Measurements from ENCODE around the gene RPTOR.
"Not testable (repeated sequence)": the region's sequence is repeated elsewhere in the genome, so short reads cannot be mapped to it uniquely, and the experiment has no call there.

Gene RPTOR

DNA sequence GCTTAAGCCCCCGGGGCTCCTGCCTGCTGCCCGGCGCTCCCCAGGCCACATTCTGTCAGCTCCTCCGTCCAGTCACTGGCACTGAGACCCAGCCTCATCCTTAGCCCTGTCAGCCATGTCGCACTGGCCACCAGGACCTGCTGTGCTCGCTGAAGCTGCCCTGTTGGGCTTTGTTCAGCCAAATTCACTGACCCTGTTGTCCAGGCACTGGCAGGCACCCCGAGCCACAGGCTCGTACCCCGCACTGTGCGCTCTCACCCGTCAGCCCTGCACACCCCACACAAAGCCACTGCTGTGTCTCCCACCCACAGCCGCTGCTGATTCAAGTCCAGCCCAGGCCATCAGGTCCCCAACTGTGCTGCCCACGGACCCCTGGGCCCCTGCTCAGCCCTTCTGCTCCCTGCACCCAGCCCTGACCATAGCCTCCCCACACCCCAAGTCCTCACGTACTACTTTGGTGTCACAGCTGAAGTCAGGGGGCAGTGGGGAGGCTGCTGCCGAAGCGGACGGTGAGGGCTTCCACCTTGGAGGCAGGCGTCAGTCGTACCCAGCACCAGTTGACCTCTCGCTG is 315.5 kb downstream of the RPTOR start:
- DNase-seq (ENCODE audit: low read depth, low spot score) = no peak

DNA sequence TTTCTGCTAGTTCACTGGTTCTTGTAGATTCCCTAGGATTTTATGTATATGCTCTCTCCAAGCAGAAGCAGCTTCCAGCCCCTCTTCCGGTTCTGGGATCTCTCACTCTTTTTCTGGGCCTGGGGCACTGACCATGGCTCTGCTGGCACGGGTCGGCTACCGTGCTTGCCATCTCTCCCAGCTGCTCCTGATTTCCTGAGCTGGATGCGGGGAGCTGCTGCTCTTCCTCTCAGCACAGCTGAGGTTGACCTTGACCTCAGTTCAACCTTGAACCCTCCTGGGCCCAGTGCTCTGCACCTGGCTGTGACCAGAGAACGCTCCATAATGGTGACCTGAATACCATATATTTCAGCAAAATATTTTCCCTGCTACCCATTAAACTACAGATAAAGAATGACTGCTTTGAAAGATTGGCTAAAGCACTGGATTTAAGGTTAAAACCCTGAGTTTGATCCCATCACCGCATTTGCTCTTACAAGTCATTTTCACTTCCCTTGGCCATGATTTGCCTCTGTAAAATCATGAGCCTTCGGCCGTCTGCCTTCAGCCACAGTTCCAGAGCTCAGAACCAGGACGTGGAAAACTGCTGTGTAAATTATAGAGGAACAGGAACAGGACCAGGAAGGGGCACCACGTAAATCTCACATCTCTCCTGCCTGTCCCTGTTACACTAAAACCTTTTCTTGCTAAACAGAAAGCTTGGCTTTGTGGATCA is 316.2 kb downstream of the RPTOR start:
- DNase-seq (ENCODE audit: low read depth, low spot score) = no peak

DNA sequence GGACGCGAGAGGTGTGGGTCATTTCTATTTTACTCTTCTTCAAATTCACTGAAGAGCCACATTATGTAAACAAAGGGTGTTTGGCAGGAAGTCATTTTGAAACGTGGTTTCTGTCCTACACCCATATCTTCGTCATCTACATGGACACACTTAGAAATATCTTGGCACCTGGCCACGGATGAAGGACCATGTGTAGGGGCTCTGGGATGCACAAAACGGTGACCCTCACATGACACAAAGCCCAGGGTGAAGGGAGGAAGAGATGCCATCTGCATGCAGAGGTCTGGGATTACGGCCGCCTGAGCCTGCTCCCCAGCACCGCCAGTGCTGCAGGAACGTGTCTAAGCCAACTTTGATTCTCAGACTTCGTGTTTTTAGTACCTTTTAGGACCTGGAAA is 316.8 kb downstream of the RPTOR start:
- DNase-seq (ENCODE audit: low read depth, low spot score) = no peak

DNA sequence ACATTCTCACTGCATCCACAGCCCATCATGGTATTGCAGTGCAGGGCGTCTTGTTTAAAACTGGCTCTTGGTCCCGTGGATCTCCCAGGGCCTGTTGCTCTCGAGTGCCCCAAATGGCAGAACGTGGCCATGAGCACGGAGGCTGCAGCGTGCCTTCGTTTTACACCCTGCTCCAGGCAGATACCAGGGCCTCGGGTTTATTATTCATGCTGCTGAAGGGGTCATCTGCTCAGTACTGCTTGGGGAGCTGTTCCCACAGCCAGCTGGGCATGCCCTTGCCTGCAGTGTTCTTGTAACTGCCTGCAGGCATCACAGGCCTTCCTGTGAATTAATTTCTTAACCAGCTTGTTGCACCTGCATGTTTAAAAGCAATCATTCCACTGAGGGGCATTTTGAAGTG is 317.3 kb downstream of the RPTOR start:
- DNase-seq (ENCODE audit: low read depth, low spot score) = no peak

DNA sequence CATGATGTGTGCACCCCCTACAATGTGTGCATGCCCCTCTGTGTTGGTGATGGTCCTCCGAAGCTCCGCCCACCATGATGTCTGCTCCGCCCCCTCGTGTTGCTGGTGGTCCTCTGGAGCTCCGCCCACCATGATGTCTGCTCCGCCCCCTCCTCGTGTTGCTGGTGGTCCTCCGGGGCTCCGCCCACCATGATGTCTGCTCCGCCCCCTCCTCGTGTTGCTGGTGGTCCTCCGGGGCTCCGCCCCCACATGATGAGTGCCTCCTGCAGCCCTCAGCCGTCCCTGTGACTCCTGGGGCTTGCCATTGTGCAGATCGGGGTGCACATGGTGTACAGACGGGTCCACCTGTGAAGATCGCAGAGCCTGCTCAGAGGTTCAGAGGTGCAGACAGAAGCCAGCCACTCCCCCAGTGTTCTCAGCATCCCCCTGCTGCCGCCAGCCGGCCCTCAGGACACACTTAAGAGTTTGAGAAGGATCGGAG is 317.9 kb downstream of the RPTOR start:
- no peak for DNase-seq (ENCODE audit: low read depth, low spot score)

DNA sequence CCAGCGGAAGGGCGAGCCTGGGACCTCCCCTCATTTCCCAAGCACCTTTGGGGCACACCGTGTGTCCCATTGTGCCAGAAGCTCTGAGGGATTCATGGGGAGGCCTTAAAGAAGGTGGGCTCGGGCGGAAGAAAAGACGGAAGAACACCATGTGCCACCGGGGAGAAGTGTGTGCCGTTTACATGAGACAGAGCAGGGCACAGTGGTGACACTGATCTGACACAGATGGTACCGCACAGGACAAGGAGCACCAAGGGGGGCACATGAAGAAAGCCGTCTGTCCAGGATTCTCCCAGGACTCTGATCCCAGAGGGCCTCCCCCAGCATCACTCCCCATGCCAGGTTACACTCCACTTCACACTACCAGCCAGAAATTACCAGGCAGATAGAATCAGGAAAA is 318.3 kb downstream of the RPTOR start:
- DNase-seq (ENCODE audit: low read depth, low spot score) = no peak

DNA sequence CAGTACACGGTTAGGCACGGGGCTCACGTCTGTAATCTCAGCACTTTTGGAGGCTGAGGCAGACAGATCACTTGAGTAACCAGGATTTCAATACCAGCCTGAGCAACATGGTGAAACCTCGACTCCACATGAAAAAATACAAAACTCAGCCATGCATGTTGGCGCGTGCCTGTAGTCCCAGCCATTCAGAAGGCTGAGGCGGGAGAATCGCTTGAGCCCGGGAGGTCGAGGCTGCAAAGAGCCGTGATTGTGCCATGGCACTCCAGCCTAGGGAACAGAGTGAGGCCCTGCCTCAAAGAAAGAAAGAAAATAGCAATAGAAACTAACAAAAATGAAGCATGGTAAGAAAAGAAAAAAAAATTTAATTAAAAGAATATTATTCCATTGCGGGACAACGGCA is 319.0 kb downstream of the RPTOR start:
- DNase-seq (ENCODE audit: low read depth, low spot score) = no peak

DNA sequence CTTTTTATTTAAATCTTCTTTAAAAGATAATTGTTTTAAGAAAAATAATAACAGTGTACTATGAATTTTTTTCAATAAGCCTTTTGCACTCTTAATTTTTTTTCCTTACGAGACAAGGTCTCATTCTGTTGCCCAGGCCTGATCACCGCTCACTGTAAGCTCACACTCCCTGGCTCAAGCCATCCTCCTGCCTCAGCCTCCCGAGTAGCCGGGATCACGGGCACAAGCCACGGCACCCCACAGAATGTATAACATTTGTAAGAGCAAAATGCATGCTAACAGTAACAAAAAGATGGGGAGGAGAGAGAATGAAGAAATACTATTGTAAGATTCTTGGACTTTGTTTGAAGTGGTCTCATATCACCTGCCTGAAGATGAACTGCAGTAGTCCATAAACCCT is 320.1 kb downstream of the RPTOR start:
- DNase-seq (ENCODE audit: low read depth, low spot score) = no peak

DNA sequence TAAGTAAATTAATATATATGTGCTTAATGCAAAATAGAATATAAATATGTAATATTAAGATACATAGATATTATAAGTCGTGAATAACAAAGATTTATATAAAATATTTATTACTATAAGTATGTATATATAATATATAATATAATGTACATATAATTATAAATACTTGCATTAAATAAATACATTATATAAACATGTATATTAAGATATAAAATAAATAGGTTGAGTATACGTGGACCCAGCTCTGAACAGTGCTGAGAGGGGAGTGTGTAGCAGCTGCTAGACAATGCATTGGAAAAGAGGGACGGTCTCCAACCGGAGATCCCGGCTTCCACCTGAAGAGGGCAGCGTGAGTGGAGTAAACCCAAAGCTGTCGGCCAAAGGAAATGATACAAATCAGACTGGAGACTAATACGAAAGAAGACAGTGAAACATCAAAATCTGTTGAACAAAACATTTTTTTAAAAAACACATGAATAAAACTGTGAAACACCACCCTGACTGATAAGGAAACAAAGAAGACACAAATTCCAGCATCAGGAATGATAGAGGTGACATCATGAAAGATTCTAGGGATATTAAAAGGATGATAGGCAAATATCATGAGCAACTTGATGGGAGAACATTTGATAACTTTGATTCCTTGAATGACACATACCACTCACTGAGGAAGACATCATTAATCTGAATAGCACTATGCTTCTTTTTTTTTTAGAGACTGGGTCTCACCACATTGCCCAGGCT is 321.6 kb downstream of the RPTOR start:
- DNase-seq (ENCODE audit: low read depth, low spot score) = no peak

DNA sequence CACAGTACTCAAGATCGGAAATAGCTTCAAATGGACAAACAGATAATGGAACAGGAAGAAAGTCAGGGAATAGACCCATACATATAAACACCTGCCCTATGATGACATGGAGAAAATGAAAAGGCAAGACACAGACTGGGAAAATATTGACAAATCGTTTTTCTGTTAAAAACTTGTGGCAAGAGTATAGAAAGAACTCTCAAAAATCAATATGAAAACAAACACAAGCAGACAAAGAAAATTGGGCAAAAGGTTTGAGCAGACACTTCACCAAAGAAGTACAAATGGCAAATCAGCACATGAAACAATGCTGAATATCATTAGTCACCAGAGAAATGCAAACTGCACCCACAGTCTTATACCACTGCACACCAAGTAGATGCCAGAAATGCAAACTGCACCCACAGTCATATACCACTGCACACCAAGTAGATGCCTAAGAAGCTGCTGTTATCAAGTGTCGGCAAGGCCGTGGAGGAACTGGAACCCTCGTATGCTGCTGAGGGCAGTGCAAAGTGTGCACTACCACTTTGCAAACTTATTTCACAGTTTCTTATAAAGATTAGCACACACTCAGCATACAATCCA is 323.5 kb downstream of the RPTOR start:
- DNase-seq (ENCODE audit: low read depth, low spot score) = no peak

DNA sequence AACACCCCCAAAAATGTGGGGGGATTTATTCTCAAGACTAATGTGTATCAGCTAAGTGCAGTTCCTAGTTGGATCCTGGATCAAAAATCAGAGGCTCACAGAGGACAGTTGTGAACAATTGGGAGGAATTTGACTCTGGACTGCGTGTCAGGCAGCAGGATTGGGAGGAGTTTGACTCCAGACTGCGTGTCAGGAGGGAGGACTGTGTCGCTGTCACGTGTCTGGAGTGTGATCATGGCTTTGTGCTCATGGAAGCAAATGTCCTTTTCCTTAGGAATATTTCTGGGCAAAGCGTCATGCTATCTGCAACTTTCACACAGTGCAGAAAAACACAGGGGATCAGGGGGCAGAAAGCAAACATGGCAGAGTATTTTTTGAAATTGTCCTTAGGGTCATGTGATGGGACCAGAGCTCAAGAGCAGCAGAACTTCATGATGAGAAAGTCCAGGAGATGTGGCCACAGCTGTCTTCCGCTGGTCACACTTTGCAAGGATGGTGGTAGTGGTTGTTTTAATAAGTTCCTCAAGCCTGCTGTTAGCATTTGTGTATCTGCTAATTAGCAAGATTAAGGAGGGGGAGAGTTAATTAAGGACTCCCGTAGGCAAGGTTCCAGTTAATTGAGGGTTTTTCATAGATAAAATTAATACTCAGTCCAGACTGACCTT is 325.0 kb downstream of the RPTOR start:
- no peak for DNase-seq (ENCODE audit: low read depth, low spot score)

DNA sequence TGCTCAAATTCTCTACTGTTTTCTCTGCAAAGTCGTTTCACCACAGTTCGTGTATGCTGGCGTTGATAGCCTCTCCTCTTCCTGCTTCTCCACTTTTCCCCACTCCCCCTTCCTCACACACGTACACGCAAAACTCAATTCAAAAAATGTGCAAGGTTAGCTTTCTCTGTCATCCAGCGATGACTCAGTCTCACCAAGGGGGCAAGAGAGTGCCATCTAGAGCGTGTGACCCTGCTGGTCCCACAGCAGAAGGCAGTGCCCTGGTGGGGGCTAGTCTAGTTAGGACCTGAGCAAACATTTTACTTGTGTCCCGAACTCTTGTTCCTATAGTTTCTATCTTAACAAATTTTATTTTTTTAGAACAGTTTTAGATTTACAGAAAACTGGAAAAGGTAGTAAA is 325.8 kb downstream of the RPTOR start:
- no peak for DNase-seq (ENCODE audit: low read depth, low spot score)

DNA sequence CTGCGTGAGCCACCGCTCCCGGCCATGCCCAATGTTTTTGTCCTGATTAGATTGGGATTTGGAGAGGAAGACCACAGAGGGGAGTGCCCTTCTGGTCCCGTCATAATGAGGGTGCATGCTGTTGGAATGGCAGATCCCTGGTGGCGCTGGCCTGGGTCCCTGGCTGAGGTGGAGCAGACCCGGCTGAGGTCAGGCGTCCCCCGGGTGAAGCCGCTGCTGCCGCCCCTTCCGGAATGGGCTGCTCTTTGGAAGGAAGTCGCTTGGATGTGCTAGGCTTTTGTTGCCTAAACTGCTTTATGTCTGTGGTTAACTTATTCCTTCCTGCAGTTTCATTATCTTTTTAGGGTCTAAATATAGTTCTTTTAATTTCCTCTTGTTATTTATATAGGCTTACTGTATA is 326.7 kb downstream of the RPTOR start:
- no peak for DNase-seq (ENCODE audit: low read depth, low spot score)

DNA sequence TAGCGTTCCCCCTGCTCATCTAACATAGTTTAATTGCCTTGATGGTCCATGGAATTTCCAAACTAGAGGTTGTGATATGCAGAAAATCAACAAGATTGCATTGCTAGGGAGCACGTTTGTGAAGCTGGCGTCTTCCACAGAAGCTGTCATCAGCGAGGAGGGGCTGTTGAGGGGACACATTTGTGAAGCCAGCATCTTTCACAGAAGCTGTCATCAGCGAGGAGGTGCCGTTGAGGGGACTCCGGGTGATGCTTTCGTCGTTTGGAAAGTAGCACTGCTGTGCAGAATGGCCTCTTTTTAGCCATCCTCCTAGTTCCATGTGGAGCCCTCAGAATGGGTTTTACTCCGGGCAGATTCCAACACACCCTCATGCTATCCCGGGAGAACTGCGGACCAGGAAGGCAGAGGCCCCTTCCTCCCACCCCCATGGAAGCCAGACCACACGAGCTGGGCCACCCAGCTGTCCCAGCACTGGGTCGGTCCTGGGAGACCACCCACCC is 327.4 kb downstream of the RPTOR start:
- no peak for DNase-seq (ENCODE audit: low read depth, low spot score)

DNA sequence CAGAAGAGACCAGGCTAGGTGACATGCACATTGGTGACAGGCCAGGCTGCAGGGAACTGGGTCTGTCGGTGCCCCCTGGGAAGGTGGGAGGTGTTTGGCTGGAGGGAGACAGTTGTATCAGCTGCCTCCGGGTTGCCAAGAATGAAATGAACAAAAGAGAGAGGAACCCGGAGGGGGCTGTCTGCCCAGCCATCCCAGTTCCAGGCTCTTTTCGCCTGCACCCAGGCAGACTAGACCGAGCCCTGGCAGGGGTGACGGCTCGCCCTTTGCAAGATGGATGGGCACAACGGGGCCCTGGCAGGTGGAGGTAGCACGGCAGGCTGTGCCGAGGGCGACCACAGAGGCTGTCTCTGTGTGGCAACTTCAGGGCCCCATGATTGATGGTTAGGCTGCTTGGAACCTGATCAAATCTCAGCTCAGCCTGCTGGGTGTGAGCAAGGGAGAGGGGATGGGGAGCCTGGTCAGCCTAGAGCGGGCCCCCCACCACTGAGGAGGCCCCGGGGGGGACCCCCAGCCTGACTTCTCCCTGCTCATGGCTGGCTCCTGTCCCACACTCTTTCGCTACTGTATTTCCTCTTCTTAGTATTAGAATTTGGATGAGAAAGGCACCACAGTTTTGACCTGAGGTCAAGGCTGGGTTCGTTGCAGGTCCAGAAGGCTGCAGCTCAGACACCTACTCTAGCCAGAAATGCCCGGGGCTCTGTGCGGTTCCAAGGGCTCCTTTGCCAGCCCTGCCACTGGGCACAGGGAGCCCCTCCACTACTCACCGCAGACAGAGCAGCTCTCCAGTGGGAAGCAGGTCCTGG is 328.1 kb downstream of the RPTOR start:
- DNase-seq (ENCODE audit: low read depth, low spot score) = no peak

DNA sequence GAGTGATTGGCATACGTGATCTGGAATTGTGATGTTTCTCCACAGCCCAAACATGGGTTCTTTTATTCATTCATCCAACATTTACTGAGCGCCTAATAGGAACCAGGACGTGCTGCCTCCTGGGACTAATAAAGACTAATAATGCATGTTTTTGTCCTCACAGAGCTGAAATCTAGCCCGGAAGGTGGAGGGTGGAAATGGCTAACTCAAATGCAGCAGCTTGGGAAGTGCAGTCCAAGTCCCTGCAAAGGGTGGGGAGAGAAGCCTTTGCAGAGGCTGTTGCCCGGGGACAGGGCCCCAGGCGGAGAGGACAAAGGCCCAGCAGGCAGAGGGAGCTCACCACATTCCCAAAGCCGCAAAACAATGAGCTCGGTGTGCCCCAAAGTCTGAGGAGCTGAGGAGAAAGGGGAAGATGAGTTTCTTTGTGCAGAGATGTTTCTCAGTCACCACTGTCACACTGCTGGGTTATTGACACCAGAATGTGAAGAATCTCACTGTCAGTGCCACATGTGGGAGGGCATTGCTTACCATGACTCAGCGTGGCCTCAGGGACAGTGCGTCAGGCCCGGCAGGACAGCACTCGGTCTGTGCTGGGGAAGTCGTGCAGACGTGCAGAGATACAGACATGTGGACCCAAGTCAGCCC is 328.8 kb downstream of the RPTOR start:
- no peak for DNase-seq (ENCODE audit: low read depth, low spot score)

DNA sequence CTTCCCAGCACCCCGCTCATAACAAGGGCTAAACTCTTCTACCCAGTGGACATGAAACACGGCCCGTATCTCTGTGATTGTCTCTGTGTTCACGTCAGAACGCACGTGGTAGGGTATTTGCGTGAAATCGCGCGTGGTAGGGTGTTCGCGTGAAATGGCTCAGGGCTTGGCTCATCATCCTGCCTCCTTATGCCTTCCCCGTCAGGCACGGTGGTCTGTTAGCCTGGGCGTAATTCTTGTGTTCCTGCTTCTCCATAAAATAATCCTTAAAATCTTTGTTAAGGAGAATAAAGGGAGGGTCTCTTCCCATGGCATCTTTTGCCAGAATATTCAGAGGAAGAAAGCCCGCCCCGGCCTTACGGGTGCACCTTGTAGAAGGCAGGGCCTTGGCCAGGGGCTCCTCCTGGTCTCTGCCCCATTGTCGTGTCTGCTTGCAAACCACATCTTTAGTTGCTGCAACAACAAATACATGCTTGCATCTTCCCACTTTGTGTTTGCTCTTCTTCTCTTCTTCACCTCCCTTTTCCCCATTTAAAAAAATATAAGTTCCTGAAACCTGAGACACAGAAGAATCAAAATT is 330.3 kb downstream of the RPTOR start:
- DNase-seq (ENCODE audit: low read depth, low spot score) = no peak

DNA sequence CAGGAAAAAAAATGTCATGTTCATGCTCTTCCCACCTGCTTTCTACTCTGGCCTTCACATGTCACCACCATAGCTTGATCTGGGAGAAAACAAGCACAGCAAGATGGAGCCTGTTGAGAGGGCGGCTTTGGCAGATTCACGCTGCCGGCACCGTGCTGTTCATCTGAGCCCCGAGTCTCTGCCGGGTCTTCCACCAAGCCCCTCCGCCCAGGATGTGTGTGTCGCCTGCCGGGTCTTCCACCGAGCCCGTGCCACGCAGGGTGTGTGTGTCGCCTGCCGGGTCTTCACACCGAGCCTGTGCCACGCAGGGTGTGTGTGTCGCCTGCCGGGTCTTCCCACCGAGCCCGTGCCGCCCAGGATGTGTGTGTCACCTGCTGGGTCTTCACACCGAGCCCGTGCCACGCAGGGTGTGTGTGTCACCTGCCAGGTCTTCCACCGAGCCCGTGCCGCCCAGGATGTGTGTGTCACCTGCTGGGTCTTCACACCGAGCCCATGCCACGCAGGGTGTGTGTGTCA is 330.9 kb downstream of the RPTOR start:
- not testable (repeated sequence) for DNase-seq (ENCODE audit: low read depth, low spot score)

DNA sequence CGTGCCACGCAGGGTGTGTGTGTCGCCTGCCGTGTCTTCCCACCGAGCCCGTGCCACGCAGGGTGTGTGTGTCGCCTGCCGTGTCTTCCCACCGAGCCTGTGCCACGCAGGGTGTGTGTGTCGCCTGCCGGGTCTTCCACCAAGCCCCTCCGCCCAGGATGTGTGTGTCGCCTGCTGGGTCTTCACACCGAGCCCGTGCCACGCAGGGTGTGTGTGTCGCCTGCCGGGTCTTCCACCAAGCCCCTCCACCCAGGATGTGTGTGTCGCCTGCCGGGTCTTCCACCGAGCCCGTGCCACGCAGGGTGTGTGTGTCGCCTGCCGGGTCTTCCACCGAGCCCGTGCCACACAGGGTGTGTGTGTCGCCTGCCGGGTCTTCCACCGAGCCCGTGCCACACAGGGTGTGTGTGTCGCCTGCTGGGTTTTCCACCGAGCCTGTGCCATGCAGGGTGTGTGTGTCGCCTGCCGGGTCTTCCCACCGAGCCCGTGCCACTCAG is 331.9 kb downstream of the RPTOR start:
- DNase-seq (ENCODE audit: low read depth, low spot score) = not testable (repeated sequence)
